Activated CD8-positive, alpha-beta memory T cell treated with anti-CD3 and anti-CD28 coated beads for 4 hours (primary cell): Measurements from ENCODE around the gene ZNF185.
"Not testable (repeated sequence)": the region's sequence is repeated elsewhere in the genome, so short reads cannot be mapped to it uniquely, and the experiment has no call there.

Experiments used
- DNase-seq, 2 donors: peaks; one replicate each; pipeline ENCODE4 v3.0.0-alpha.2; 2020; ENCODE audit warnings: low read depth in 2 of 2

ZNF185 gene

DNA sequence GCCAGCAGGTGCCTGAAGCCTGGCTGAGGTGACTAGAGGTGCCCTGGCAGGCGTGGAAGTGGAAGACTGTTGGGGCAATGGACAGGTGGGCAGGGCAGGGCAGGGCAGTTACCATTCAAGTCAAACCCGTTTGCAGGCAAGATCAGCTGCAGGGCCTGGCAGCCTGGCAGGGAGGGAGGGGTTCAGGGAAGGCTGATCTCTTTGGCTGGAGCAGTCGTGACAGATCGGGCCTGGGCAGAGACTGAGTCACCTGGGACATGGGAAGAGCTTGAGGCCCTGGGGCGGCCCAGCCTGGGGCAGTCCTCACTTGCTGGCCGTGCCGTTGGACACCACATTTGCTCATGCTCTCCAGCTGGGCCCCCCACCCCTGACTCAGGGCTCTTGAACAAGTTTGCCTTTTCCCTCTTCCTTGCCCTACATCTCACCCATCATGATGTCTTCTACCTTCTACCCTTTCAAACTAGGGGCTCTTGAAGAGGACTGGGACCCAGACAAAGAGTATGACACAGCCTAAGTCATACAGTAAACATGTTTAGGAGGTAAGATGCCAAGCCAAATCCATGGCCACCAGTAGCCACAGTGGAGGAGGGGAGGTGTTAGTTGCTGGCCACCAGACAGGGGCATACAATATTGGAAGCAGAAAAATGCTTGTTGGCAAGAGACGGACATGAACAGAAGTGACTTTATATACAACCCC, 2.0 kb upstream of the ZNF185 start:
- DNase-seq: no peak

DNA sequence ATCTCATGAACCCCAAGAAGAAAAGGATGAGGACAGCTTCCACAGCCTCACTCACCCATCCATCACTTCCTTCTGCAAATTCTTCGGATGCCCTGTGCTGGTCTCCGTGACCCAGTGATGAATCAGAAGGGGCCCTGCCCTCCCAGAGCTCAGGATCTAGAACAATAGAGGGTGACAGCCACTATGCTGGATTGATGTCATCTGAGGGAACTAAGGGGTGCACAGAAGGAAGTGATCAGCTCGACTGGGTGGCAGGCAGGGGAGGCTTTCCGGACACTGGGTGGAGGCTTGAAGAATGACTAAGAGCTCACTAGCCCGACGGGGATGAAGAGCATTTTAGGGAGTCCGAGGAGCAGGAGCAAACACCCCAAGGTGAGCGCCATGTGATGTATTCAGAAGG, 1.4 kb upstream of the ZNF185 start:
- DNase-seq: no peak

DNA sequence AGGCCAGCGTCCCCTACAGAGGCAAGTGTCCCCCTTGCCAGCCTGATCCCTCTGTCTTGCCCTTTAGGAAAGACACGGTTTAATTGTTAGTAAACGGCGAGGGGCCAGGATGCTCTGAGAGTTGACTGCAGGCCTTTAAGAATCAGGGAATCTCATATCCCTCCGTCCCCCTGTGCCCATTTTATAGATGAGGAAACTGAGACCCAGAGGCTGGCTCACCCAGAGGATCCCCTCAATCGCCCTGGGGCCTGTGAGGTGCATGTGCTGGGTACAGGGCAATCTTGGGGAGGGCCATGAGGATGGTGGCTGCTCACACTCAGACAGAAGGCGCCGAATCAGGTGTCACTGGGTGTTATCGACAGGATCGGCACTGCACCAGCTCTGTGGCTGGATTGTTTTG, 575 bp downstream of the ZNF185 start:
- no peak for DNase-seq

DNA sequence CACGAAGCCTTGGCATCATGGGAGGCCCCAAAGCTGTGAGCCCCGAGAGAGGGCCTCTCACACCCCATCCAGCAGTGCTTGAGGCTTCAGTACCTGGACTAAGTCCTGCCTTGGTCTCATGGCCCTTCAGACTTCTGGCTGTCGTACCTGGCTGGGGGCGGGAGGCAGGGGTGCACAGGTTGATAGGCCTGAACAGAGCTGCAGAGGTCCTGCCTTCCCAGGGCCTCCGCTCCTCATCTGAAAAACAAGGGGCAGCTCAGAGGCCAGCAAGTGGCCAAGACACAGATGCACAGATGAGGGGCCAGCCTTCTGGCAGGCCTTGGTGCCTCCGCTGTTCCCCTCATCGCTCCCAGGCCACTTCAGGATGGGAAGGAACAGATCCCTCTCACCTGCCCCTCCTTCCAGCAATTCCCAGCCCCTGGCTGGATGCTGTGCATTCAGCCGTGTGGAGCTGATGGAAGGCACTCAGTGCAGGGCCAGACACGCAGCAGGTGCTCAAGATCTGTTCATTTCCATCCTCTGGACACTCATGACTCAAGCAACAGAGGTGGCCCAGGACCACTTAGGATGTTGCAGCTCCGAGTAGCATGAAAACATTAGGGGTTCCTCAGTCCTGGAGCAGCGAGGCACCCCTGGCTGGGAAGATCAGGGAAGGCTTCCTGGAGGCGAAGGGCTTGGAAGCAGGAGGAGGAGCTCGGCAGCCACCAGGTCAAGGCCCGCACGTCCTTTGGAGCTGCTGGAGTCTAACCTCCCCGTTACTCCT, 1.4 kb downstream of the ZNF185 start:
- DNase-seq: no peak

DNA sequence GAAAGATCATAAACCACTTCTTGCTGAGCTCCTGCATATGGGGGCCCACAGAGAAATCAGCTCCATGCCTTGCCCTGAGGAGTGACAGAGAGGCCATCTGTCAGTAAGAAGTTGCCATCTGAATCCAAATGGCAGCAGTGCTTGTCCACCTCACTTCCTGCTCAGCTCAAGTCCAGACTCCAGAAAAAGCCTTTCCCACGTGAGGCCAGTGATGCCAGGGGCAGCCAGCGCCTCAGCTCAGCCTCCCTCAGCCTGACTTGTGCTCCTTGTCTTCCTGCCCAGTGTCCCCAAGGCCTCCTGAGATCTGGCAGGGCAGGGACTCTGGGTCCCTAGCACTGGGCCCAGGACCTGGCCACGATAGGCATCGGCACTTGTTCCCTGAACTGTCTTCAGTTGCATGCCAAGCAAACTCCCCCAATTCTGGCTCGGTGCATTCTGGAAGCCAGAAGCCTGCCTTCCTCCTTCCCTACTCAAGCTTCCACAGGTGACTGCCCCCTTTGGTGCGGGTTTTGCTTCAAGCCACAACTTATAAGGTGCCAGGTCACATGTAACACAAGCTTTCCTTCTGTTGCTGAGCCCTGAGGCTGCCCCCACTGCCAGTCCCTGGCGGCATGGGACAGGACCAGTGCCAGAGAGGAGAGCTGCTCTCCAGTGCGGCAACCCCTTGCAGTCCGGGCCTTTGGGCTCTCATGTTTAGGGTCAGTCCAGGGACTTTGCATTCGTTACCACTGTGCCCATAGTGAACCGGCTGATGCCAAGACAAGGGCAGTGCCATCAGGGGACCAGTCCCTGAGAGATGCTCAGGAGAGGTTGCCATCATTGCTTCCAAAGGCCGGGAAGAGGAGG, 2.2 kb downstream of the ZNF185 start:
- no peak for DNase-seq

DNA sequence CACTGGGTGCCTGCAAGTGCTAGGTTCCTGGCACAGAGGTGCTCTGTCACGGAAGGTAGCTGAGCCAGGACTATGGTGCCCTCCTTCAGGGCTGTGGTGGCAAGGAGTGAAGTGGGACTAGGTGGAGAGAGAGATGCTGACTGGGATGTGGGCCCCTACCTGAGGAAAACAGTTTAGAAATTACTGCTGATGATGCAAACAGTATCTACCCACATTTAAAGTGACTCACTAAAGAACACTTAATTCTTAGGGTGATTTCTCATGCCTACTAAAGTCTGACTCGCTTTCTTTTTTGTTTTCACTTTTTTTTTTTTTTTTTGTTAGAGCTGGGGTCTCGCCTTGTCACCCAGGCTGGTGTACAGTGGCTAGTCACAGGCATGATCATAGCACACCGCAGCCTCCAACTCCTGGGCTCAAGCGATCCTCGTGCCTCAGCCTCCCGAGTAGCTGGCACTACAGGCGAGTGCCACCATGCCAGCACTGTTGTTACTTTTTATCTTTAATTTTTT, 3.1 kb downstream of the ZNF185 start:
- DNase-seq: no peak

DNA sequence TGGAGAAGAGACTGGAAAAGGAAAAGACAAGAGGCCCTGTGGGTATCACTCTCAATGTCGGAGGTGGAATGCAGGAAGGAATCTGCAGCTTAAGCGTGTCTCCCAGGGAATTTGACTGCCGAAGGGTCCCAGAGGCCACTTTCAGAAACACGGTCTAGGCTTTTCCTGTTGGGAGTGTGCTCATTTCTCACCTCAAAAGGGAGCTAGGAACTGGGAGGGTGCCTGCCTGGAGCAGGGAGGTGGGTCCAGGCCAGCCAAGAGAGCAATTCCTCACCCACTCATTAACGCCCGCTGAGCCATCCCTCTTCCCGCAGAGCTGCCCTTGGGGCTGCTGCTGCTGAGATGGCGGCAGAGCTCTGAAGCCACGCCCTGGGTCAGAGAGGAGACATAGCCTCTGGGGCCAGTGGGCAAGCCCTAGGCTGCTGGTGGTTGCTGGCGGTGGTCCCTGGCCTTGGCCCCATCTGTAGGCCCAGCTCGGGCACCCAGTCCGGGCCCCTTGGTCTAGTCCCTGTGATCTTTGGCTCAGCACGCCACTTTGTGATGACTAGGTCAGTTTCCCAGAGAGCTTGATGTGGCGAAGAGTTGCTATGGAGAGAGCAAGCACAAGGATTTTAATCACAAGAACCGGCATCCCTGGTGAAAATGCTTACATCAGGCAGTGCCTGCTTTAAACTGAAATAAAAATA, 4.1 kb downstream of the ZNF185 start:
- no peak for DNase-seq

DNA sequence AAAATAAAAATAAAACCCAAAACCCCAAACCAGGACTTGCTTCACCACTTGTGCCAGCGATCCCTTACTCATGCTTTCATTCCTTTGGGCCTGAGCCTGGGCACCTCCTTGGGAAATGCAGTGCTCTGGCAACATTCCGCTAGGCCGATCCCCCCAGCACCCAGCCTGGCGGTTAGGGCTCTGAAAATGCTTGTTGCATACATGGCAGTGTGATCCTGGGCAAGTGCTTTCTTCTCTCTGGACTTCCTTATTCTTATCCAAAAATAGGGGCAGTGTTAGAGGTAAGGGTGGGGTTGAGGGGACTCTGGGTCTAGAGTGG, 4.6 kb downstream of the ZNF185 start:
- DNase-seq: no peak

DNA sequence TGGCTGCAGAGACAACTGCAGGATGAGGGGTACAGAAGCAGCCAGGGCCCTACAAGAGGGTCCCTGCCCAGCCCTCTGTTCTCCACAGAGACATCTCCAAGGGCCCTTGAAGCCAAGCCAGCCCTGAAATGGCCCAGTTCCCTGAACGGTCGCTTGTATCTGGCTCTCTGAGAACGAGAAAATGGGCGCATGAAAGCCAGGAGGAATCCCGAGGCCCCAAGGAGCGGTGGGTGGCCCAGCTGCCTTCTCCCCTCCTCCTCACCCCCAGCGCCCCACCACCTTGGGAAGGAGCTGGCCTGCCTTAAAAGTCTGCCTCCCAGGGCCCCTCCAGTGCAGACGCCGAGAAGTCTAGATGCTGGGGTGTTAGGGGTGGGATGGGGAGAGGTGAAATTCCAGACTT, 5.7 kb downstream of the ZNF185 start:
- DNase-seq: no peak

DNA sequence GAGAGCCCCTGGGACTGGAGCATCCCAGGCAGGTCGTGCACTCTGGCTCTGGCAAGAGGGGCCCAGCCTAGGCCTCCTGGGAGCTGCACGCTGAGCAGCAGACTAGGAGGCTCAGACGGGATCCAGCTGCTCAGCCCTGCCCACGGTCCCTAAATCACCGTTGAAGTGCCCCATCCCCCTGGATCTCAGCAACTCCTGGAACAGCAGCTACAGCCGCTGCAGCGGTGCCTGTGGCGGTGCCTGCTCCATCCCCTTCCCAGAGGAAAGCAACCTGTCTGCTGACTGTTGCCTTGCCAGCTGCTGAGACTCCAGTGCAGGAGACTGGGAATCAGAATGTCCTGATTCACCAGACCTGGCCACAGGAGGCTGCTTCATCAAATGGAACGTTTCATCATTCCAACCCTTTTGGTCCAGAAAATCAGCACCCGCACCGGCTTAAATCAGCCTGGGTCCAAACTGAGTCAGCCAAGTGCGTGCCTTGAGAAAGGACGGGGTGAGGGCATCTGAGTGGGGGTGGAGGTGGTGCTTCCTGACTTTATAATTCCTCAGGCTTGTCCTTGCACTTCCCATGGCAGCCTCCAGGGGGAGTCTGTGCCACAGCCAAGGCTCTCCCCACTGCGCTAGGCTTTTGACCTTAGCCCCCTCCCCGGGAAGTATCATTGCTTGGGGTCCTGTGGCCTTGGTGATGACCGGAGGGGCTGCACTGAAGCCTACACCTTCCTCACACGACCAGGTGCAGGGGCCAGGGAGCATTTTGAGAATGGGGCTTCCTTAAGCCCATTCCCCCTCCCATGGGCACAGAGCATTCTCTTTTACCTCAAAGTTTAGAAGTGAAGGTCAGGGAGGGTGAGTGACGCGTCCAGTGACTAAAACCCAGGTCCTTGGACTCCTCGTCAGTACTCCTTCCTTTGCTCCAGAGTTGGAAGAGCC, 6.5 kb downstream of the ZNF185 start:
- DNase-seq: no peak

DNA sequence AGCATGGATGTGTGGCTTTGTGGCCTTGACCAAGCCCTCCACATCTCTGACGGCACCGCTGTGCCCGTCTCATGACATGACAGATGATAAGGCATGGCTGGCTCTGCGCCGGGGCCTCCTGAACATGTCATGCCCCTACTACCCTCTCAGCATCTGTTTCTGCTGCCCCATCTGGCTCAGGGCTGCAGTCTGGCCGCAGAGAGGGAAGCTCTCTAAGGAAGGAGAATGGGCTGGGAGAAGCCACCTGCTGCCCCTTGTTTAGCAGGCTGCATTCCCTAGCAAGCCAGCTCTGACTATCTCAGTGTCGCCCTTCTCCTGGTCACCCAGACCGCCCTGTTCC, 7.2 kb downstream of the ZNF185 start:
- DNase-seq: no peak

DNA sequence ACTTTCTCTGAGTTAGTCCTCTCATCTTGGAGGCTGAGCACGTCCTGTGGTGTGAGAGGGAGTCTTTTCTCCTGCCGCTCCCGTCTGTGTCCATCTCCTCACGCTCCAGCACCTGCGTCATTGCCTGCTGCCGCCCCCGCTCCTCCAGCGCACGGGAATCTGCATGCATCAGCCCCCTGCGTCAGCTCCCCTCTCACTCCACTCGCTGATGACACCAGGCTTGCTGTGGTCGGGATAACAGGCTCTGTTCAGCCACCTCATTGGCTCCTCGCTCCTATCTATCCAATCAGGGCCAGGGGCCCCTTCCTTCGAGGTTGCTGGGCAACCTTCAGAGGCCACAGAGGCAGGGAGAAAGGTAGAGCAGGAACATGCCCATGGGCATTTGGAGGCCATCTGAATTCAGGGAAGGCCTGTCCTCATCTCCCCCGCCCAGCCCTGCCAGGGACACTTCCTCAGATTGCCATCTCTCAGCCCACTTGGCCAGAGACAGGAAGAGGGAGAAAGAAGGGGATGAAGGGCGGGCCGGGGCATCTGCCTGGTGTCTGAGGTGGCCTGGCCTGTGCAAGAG, 9.3 kb downstream of the ZNF185 start:
- no peak for DNase-seq

DNA sequence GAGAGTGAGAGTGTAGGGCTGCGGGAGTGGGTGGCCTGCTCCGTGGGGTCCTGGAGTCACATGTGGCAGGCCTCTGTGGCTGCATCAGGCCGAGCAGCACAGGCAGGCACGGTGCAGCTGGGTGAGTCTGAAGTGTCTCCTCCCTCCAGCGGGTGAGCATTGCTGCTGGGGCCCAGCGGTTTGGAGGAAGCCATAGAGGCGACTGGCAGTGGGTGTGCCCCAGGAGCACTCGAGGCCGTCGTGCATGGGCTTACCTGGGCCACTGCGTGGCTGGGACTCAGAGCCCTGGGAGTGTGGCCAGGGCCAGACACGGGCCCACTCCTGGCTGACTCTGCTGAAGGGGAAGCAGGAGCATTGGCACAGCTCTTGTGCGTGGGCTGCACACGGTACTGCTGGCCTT, 10.6 kb downstream of the ZNF185 start:
- no peak for DNase-seq

DNA sequence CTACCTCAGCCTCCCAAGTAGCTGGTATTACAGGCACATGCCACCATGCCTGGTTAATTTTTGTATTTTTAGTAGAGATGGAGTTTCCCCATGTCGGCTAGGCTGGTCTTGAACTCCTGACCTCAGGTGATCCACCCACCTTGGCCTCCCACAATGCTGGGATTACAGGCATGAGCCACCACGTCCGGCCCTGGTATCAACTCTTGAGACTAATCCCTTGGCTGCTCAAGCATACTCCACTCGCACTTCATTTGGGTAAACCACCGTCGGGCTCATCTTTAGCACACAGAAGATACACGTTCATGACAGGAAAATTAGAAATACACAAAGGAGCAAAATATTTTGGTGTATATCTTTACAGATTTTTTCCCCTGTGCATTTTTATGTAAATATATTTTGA, 12.2 kb downstream of the ZNF185 start:
- not testable (repeated sequence) for DNase-seq

DNA sequence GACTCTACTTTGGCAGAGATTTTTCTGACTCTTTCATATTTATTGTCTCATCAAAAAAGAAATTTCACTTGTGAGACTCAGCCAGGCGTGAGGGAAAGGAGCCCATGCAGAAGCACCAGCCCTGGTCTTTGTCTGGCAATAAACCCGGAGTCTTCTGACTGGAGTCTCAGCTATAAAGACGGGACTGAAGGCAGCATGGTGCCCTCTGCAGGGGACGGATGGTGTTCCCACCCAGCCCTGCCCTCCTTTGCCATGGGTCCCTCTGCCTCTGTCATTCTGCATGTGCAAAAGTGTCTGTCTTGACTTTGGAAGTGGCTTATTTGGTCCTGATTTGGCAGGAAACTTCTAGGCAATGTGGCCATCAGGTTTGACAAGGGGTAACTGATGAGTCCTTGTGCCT, 14.2 kb downstream of the ZNF185 start:
- no peak for DNase-seq

DNA sequence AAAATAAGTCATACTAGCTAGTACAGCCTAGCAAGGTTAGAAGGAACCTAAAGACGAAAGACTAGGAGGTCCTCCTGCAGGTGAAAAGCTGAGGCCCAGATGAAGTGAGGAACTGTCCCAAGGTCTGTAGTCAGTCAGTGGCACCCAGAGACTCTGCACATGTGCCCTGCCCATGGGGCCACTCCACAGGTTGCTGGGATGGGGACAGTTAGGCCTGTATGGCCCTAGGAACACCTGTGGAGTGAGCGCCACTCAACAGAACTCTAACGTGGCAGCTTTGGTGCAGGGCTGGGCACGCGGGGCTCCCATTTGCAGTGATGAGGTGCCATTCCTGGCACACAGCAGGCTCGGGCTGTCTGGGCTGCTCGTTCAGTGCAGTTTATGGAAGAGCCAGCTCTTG, 14.8 kb downstream of the ZNF185 start:
- DNase-seq: no peak

DNA sequence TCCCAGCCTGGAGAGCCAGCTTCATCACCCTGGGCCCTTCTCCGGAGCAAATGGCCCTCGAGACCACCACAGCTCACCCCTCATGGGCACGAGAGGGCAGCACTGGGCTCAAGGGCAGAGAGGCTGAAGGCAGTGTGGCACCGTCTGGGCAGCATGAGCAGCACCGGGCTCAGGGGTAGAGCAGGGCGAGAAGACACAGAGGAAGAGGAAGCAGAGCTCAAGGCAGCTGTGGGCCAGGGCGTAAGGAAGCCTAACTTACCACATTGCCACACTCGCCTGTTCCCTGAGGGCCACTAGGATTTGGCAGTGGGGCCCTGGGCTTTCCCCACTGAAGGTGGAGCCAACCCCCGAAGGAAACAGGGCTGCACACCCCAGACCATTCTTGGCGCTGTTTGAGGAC, 15.5 kb downstream of the ZNF185 start:
- DNase-seq: no peak

DNA sequence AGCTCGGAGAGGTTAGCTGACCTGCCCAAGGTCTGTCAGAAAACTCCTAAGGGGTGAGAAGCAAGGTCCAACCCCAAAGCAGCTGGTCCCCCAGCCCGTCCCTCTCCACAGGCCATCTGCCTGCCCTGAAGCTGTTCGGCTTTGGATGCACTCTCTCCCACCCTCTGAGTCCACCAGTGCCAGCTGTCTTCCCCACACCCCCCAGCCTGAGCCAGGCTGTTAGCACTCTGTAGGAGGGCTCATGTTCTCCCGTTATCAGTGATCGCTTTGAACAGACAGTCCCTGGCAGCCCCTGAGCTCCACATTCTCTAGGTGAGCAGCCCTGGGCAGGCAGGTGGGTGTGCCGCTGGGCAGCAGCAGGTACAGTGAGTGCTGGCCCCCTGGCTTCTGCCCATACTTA, 16.0 kb downstream of the ZNF185 start:
- DNase-seq: no peak

DNA sequence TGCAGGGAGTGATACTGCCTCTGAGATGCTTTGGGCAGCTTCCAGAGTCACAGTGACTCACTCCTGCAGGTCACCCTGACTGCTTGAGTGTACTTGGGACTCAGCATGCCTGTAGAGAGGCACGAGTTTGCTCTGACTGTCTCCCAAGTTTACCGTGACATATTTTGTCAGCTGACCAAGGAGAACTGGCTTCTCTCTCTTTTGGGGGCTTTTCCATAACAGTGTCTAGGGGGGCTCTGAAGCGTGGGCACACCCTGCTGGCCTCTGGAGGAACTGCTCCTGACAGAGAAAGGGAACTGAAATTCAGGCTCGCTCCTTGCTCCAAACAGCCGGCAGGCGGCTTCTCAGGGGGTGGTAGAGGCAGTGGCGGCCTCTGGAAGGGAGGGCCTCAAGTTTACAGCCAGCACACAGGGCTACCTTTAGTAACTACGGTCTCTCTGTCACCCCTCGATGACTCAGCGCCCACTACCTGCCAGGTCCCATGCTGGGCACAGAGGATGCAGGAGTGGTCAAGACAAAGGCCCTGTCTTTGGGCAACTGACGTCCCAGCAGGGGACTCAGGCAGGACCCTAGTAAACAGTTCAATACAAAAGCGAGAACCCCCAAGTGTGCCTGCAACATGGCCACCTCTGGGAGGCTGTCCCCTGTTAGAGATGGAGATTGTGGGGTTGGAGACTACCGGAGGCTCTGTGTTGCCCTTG, 17.8 kb downstream of the ZNF185 start:
- DNase-seq: no peak
